IPS DF 4.7 (cell line): ENCODE measurements around the gene VMO1.
"Not testable (repeated sequence)": the region's sequence is repeated elsewhere in the genome, so short reads cannot be mapped to it uniquely, and the experiment has no call there.

ENCODE experiments used
- DNase-seq: peaks from one replicate; pipeline ENCODE4 v3.0.0-alpha.2; 2013; ENCODE audit warnings: low spot score; ENCODE audit errors: extremely low read depth

The VMO1 gene, protein sequence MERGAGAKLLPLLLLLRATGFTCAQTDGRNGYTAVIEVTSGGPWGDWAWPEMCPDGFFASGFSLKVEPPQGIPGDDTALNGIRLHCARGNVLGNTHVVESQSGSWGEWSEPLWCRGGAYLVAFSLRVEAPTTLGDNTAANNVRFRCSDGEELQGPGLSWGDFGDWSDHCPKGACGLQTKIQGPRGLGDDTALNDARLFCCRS

DNA sequence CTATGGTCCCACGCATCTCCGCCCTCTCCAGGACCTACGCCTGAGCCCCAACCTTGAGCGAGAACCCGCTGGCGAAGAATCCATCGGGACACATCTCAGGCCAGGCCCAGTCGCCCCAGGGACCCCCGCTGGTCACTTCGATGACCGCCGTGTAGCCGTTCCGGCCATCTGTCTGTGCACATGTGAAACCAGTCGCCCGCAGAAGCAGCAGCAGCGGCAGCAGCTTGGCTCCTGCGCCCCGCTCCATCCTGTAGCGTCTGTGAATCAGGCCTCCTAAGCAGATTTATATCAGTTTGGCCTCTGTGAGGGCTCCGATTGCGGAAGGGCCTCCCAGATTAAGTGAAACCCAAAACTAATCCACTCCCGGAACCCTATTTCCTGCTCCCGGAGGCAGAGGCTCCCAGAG is at the start of gene VMO1:
Gene VMO1 (minus strand): TSS at position 259 of the 406 bp plus-strand sequence. CDS start 12 bp downstream, at position 247.
- no peak for DNase-seq

DNA sequence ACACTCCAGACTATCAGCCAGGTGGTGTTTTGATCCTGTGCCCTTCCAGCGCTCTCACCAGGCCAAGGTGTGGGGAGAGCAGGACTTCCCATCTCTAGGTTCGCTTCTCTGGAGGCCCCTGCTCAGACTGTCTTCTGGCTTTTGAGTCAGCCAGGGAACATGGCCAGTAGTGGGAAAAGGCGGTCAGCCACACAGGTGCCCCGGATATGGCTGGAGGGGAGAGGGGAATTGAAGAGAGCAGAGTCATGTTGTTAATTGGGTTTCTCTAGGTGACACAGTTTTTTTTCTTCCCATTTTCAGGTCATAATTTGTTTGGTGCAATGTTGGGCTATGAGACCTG is 48.5 kb upstream of the VMO1 start:
- no peak for DNase-seq

DNA sequence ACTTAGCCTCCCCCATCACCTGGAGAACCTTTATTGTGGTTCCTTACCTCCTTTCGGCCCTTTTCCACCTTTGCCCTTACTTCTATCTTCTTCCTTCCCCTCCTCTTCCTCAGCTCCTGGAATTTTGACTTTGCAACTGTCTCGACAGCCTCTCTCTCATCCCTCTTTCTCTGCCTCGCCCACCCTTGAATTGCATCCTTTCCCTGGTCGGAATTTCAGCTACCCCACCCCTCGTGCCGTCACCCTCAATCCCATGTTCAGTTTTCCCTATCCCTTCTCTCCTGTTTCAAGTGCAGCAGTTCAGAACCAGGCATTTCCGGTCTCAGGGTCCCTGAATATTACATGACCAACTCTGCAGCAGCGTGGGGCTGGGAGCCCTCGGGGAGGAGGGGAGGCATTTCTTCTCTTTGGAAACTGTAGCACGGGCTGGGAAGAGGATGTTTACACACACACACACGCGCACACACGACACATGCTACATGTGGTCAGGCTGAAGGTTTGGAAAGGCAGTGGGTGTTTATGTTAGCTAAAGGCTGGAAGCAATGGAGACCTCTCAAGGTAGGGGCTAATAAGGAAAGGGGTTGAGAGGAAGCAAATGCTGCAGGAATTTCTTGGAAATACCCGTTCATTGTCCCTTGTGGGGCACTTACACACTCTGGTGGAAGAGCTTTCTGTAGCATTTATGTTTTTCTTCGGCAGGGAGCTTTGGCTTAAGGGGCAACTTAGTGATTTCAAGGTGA is 47.9 kb upstream of the VMO1 start:
- no peak for DNase-seq

DNA sequence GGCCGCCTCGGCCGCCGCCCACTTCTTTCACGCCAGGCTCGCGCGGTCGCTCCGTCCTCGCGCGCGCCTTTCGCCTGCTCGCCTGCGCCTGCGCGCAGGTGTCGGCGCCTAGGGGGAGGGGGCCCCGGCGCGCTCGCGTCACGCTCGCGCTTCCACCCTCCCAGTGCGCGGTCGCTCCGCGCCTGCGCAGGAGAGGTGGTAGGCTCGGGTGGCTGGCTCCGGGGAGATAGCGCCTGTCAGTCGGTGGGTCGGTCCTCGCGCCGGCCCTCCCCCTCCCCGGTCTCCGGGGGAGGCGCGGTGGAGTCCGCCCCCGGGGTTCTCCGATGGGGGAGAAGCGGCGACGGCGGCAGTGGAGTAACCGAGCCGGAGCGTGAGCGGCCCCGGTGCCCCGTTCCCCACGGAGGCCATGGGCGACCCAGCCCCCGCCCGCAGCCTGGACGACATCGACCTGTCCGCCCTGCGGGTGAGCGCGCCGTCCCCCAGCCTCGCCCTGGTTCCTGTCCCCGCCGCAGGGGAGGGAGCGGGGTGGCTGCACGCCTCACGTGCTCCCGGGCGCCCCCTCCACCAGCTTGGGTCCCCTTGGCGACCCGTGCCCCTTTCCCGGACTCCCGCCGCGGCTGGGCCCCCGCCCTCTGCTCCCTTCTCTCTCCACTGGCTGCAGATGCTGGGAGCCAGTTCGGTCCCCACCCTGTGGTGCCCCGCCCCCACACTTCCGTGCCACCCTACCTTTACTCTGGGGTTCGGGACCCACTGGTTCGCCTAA is 47.2 kb upstream of the VMO1 start, which contains the start of gene MINK1:
Gene MINK1 (plus strand): TSS at position 163 of the 763 bp plus-strand sequence. CDS start 244 bp downstream, at position 407.
- no peak for DNase-seq

DNA sequence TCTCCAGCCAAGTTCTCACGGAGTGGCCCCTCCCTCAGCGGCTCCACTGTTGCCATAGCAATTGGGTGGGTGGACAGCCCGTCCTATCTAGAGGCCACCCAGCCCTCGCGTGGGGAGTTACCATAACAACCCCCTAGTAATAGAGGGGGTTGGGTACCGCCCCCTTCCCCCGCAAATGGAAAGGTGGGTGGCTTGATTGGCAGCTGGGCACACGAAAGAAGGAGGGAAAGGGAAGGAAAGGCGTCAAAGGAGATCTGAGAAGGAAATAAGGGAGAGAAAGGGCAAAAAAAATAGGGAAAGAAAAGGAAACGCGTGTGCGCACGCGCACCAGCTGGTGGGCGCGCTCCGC is 46.6 kb upstream of the VMO1 start:
- not testable (repeated sequence) for DNase-seq

DNA sequence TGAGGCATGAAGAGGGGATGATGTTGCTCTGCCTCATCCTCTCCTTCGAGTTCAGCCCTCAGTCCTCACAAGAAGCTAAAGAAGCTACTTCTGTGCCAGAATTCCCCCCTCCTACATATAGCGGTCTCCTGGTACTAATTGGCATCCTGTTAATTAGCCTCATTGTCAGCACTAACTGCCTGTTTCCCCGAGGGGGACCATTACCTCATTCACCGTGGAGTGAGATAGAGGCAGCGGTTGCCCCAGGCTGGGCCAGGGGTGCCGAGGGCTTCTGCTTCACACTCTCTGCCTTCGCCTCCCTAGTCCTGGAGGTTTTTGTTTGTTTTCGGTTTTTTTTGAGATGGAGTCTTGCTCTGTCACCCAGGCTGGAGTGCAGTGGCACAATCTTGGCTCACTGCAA is 41.2 kb upstream of the VMO1 start:
- DNase-seq = no peak

DNA sequence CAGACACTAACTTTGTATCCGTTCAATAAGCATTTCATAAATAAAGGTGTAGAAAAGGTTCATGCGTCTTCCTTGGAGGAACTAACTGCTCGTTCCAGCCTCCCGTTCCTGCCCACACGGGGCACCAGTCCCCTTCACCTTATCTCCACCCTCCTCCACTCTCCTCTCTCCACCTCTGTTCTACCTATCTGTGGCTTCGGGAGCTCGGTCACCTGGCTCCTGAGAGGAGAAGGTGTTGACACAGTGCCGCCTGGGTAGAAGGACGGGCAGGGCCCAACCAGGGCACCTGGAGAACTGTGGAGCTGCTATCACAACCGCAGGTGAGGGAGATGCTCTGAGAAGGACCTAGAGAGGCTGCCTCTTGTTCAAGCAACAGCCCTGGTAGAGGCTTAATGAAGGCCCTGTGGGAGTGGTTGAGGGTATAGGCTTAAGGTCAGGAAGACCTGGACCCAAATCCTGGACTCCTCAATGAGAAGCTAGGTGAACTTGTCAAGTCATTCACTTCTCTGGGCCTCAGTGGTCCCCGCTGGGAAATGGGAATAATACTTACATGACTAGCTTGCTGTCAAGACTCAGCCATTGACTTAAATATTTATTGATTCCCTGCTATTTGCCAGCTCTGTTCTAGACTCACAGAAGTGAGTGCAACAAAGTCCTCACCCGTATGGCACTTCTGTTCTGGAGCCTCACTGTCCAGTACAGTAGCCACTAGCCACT is 37.4 kb upstream of the VMO1 start:
- DNase-seq = no peak

DNA sequence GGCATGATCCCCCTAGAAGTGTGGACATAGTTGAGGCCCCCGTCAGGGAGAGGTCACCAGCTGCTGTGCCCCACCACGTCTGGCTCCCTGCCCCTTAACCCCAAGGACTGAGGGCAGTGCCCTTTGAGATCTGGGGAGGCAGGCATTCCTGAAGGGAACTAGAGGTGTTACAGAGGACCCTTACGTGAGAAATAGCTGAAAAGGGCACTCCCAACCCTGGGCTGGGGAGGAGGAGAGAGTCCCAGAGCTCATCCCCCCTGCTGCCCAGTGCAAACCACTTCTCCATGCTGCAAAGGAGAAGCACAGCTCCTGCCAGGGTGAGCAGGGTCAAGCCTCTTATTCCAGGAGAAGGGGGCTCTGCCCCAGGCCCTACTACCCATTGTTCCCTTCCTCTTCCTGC is 36.7 kb upstream of the VMO1 start:
- no peak for DNase-seq

DNA sequence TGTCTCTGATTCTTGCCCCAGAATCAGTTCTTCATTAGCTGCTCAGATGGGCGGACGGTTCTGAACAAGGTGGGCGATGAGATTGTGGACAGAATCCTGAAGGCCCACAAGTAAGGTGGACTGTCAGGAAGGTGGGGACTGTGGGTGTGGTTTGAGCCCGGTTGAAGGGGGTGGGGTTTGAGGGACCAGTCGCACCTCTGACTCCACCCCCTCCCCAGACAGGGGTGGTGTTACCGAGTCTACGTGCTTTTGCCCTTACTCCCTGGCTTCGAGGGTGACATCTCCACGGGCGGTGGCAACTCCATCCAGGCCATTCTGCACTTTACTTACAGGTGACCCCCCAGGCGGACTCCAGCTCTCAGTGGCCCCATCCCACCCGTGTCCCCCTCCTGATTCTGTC is 32.1 kb upstream of the VMO1 start:
- DNase-seq = no peak

DNA sequence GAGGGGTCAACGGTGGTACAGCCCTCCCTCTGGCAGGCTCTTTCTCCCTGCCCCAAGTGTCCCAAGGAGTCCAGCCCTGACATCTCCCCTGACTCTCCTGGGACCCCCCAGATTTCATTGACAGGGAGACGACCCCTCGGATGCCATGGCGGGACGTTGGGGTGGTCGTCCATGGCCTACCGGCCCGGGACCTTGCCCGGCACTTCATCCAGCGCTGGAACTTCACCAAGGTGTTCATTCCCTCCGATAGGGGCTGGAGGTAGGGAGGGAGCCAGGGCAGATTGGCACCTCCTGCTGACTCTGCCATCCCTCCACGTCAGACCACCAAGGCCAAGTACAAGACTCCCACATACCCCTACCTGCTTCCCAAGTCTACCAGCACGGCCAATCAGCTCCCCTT is 30.7 kb upstream of the VMO1 start:
- DNase-seq = no peak

DNA sequence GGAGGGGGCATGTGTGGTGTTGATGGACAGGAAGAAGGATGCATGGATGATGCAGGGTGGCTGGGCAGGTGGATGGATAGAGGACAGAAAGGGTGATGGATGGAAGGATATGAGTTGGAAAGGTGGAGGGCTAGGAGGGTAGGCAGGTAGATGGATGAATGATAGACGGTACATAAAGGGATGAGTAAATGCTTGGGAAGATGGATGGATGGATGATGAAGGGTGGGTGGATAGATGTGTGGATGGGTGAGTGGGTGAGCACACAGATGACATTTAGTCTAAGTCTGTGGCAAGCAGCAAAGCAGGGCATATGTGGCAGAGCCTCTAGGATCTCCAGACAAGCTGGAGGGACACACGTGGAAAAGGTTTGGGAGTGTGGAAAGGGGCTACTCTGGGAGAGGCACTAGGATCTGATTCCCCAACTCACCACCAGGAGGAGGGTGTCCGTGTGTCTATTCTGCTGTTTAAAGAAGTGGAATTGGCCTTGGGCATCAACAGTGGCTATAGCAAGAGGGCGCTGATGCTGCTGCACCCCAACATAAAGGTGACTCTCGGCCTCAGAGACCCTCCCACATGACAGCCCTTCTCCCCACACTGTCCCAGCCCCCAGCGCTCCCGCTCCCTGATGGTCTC is 29.0 kb upstream of the VMO1 start:
- no peak for DNase-seq

DNA sequence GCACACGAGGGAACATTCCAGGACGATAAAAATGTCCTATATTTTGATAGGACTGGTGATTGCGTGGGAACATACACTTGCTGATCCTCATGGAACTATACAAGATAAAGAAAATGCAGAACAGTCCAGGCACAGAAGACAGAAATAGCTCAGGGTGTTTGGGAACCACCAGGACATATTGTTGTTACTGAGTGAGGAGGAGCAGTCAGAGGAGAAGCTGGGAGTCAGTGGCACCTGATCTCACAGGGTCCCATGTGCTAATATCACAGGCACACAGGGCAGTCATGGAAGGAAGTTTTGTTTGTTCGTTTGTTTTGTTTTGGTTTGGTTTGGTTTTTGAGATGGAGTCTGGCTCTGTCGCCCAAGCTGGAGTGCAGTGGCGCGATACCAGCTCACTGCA is 26.5 kb upstream of the VMO1 start:
- DNase-seq = no peak

DNA sequence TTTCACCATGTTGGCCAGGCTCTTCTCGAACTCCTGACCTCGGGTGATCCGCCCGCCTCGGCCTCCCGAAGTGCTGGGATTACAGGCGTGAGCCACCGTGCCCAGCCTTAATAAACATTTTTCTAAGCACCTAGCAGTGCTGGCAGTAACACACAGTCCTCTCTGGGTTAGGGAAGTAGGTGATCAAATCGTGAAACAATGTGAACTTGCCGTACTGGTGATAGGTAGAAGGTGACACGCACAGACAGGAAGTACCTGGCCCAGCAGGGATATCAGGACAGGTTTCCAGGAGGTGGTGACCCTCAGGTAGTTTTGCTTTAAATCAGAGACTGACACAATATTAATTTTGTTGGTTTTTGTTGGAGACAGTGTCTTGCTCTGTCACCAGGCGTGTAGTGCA is 25.3 kb upstream of the VMO1 start:
- DNase-seq = no peak

DNA sequence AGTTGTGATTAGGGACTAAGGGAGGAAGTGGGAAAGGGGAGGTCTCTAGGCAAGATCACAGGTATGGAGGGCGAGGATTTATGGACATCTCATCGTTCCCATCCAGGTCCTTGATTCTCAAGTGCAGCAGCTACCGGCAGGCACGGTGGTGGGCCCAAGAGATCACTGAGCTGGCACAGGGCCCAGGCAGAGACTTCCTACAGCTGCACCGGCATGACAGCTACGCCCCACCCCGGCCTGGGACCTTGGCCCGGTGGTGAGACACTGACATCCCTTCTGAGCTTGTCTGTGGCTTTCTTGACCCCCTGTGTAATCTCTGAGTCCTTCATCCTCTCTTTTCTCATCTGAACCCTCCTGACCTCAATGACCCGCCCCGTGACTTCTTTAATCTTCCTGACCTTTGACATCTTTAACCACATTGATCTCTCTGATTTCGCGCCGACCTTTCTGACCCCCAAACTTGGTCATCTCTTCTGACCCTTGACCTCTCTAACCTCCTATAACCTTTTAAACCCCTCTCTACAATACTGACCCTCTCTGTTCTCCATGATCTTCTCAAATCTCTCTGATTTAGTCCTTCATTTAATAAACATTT is 24.6 kb upstream of the VMO1 start:
- DNase-seq = no peak

DNA sequence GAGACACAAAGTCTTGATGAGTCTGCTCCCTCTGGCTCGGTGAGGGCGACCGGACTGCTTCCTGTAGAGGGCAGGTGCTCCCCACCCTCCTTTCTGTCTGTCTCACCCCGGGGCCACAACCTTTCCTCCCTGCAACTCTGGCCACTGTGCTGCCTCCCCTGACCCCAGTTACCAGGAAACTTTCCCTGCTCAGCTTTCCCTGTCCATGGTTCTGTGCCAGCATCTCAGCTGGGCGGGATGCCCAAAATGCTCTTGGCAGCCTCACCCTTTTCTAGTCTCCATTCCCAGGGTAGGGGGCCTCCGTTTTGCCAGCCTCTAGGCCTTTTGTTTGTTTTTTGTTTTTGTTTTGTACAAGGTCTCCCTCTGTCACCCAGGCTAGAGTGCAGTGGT is 22.2 kb upstream of the VMO1 start:
- DNase-seq = no peak

DNA sequence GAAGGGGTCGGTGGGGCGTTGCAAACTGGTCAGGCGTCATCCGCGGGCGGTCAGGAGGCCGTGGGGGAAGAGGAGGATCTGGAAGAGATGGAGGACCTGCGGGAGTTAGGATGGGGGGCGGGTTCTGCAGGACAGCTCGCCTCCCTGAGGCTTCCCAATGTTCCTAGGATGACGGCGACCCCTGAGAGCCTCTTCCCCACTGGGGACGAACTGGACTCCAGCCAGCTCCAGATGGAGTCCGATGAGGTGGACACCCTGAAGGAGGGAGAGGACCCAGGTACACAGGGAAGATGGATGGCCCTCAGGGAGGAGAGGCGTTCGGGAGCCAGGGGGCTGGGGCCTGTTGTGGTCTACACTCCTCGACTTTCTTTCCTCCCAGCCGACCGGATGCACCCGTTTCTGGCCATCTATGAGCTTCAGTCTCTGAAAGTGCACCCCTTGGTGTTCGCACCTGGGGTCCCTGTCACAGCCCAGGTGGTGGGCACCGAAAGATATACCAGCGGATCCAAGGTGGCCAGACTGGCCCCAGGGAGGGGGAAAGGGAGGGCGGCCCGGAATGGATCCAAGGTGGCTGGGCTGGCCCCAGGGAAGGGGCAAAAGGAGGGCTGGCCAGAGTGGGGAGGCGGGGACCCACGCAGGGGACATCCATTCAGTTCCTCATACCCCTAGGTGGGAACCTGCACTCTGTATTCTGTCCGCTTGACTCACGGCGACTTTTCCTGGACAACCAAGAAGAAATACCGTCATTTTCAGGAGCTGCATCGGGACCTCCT is 21.6 kb upstream of the VMO1 start:
- no peak for DNase-seq

DNA sequence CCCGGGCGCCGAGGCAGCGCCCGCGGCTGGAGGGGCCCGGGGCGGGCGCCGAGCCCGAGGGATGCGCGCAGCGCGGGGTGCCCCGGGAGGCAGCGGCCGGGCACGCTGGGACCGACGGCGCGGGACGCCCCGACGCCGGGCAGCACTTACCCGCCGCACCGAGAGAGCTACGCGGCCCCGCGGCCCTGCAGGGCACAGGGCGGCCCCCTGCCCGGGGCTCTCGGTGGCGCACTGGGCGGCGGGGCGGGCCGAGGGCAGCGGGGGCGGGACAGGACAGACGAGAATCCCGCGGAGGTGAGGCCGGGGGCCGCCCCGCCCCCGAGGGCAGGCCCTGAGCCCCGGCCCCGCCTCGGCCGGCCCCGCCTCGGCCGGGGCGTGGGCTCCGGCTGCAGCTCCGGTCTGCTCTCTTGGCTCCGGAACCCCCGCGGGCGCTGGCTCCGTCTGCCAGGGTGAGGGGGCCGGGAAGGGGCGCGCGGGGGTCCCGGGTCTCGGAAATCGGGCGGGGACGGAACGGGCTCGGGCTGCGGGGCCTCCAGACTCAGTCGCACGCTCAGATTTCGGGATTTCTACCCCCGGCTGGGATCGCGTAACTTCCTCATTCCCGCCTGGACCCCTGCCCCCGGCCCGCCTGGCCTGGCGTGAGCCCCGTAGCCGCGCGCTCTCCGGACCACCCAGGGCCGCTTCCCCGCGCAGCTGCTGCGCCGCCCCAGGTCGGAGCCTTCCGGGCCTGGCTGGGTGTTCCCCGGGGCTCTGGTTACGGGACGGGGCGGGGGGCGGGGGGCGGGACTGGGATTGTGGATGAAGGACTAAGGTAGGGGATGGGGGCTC is 20.8 kb upstream of the VMO1 start, which contains the start of gene PLD2:
Gene PLD2 (plus strand): TSS at position 376 of the 828 bp plus-strand sequence. CDS start 621 bp downstream, outside the sequence.
- no peak for DNase-seq

DNA sequence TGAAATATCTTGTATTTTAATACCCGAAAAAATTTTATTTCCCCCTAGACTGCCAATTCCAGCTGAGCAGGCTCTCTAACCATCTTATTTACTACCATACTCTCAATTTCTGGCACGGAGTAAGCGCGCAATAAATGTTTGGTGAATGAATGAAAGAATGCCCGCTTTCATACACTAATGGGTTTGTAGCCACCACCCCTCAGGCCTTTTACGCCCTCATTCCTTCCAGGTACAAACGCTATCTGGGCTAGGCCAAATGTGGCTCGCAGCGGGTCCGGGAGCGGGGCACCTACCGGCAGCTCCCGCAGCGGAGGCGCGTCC is 20.3 kb upstream of the VMO1 start:
- no peak for DNase-seq

DNA sequence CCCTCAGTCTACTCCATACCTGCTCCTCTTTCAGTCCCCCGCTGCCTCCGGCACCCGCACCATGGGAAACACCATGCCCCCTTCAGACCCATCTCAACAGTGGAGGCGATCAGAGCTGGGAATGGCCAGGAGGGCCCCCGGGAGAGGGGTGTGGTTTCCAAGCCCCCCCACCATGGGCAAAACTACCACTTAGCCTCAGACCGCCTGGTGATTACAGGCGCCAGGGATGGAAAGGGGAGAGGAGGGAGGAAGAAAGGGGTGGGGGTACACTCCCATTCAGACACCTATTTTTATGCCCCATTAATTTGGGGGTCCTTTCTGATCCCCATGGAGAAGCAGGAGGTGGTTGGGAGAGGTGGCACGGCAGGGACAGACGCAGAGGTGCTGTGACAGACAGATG is 16.1 kb upstream of the VMO1 start, which contains the start of gene C17orf114:
Gene C17orf114 (minus strand): TSS at position 101 of the 400 bp plus-strand sequence.
- no peak for DNase-seq
